CD4-positive, alpha-beta T cell treated with Interleukin-12 subunit alpha and Interleukin-12 subunit beta, for 1 hour (primary cell): ENCODE results near the gene ST7.
"Not testable (repeated sequence)": the region's sequence is repeated elsewhere in the genome, so short reads cannot be mapped to it uniquely, and the experiment has no call there.

Source experiments
- DNase-seq: peaks from one replicate; pipeline ENCODE4 v3.0.0-alpha.2; 2020

Gene ST7

GRCh38 chr7:117210397-117210796 is 257.1 kb downstream of the ST7 start:
- DNase-seq: no peak

GRCh38 chr7:117210908-117211307 is 257.6 kb downstream of the ST7 start:
- no peak for DNase-seq

- DNase-seq: no peak
These were observed 258.3 kb downstream of the ST7 start for GRCh38 chr7:117211614-117212013.

GRCh38 chr7:117212969-117213877 is 259.9 kb downstream of the ST7 start:
- DNase-seq: peak; percentile 38

- DNase-seq: no peak
These were observed 262.7 kb downstream of the ST7 start for GRCh38 chr7:117216010-117216409.

GRCh38 chr7:117216436-117217069 is 263.3 kb downstream of the ST7 start:
- DNase-seq: no peak

GRCh38 chr7:117217106-117218035 is 264.1 kb downstream of the ST7 start:
- no peak for DNase-seq

GRCh38 chr7:117218700-117219099 is 265.4 kb downstream of the ST7 start:
- DNase-seq: no peak

- DNase-seq: no peak
These were observed 266.2 kb downstream of the ST7 start for GRCh38 chr7:117219485-117219884.

- no peak for DNase-seq
These were observed 267.5 kb downstream of the ST7 start for GRCh38 chr7:117220836-117221235.

GRCh38 chr7:117225536-117225935 is 272.2 kb downstream of the ST7 start:
- no peak for DNase-seq

- no peak for DNase-seq
These were observed 273.8 kb downstream of the ST7 start for GRCh38 chr7:117227091-117227490.

GRCh38 chr7:117229350-117229749 is 276.0 kb downstream of the ST7 start:
- no peak for DNase-seq

GRCh38 chr7:117230276-117231046 is 277.2 kb downstream of the ST7 start:
- DNase-seq: no peak

GRCh38 chr7:117231047-117231359 is 277.7 kb downstream of the ST7 start:
- no peak for DNase-seq

GRCh38 chr7:117237646-117238045 is 284.3 kb downstream of the ST7 start:
- DNase-seq: no peak

- no peak for DNase-seq
These were observed 285.2 kb downstream of the ST7 start for GRCh38 chr7:117238472-117238871.

- no peak for DNase-seq
These were observed 285.6 kb downstream of the ST7 start for GRCh38 chr7:117238937-117239336.

GRCh38 chr7:117241088-117241487 is 287.8 kb downstream of the ST7 start:
- DNase-seq: no peak

- DNase-seq: no peak
These were observed 290.1 kb downstream of the ST7 start for GRCh38 chr7:117243390-117243789.

GRCh38 chr7:117245703-117246102 is 292.4 kb downstream of the ST7 start:
- DNase-seq: not testable (repeated sequence)

- DNase-seq: no peak
These were observed 294.5 kb downstream of the ST7 start for GRCh38 chr7:117247809-117248208.

GRCh38 chr7:117248829-117249228 is 295.5 kb downstream of the ST7 start:
- no peak for DNase-seq
